Osteoblast (primary cell): ENCODE data around the gene GFOD2. TPM values are rescaled to one million over a fixed set of nuclear protein-coding genes. Genes with fewer than 3 reads are reported as not detected.
"Not testable (repeated sequence)": the region's sequence is repeated elsewhere in the genome, so short reads cannot be mapped to it uniquely, and the experiment has no call there.

ENCODE experiments used
- DNase-seq: peaks from one replicate; pipeline ENCODE4 v3.0.0; 2011; ENCODE audit warnings: low spot score, mixed read lengths; ENCODE audit not compliant: insufficient read length; ENCODE audit errors: missing footprints
- H2AFZ ChIP-seq: 2 replicates; pipeline ENCODE4 v1.6.0; 2011; ENCODE audit warnings: mild to moderate bottlenecking, low read length
- H3K27ac ChIP-seq: 2 replicates; pipeline ENCODE4 v1.5.1; 2011; ENCODE audit warnings: mild to moderate bottlenecking, low read depth, low read length, moderate library complexity
- H3K27me3 ChIP-seq: 2 replicates; pipeline ENCODE4 v1.6.0; 2012; ENCODE audit warnings: mild to moderate bottlenecking, control low read depth, inconsistent platforms, low read length, moderate library complexity; ENCODE audit not compliant: insufficient read depth
- H3K36me3 ChIP-seq: 2 replicates; pipeline ENCODE4 v1.5.1; 2011; ENCODE audit warnings: mild to moderate bottlenecking, low read length, control low read depth, moderate library complexity; ENCODE audit not compliant: insufficient read depth
- H3K4me1 ChIP-seq: 2 replicates; pipeline ENCODE4 v1.5.1; 2011; ENCODE audit warnings: mild to moderate bottlenecking, low read length, control low read depth, moderate library complexity; ENCODE audit not compliant: insufficient read depth
- H3K4me2 ChIP-seq: 2 replicates; pipeline ENCODE4 v1.6.0; 2011; ENCODE audit warnings: mild to moderate bottlenecking, low read length; ENCODE audit not compliant: insufficient read depth
- H3K4me3 ChIP-seq: fragments of 200-600 bp; sonication (generic); 3 replicates; pipeline ENCODE4 v1.5.1; 2012; ENCODE audit warnings: mild to moderate bottlenecking, low read length, inconsistent platforms; ENCODE audit not compliant: insufficient read depth
- H3K79me2 ChIP-seq: 2 replicates; pipeline ENCODE4 v1.6.0; 2012; ENCODE audit warnings: mild to moderate bottlenecking, low read length, control low read depth, inconsistent platforms; ENCODE audit not compliant: insufficient read depth
- H3K9me3 ChIP-seq: 2 replicates; pipeline ENCODE4 v1.5.1; 2011; ENCODE audit warnings: low read depth, low read length, control low read depth
- H4K20me1 ChIP-seq: 2 replicates; pipeline ENCODE4 v1.6.0; 2012; ENCODE audit warnings: mild to moderate bottlenecking, low read length, control low read depth; ENCODE audit not compliant: insufficient read depth
- CTCF ChIP-seq: IDR thresholded peaks from 2 replicates; pipeline ENCODE4 v1.5.1; 2011; ENCODE audit warnings: mild to moderate bottlenecking, low read depth, low read length, moderate library complexity; ENCODE audit errors: extremely low read depth
- total RNA-seq: library from RNA; depleted of rRNA; stranded (reverse); fragments of >200 nt; gene quantifications from 2 replicates; pipeline ENCODE4 v1.2.3, GENCODE V29; 2012

GFOD2 gene
- total RNA-seq, 1 donor = 15.9 TPM

DNA sequence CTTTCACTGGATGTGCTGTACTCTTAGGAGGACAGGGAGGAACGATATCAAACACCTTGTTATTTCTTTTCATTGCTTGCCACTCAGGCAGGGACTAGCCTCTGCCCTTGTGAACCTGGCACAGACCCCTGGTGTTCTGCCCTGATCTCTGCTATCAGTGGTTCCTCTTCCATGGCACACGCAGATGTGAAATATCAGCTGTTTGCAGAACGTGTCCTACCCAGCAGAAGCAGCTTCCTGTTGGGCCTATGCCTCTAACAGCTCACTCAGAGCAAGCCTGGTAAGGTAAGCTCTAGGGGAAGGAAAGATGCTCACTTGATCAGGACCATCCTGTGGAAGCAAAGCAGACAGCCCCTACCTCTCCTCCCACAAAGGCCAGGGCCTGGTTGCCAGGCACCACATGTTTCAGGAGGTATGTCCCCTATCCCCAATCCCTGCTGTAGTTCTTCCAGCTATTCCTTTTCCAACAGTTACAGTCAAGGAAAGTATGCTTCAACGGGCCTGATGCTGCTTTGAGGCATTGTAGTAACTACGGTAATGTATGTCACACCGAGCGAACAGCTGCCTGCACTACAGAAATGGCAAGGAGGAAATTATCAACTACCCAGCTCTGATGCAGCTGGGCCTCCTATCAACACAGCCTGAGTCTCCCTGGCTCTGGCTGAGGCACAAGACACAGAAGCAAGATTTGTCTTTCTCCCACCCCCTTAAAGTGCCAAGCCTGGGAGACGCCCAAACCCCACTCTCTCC lies 41.3 kb upstream of the GFOD2 start:
- H4K20me1 ChIP-seq = peaks cover 8% of the 10 kb centered on the region
- no peaks in the 10 kb centered on the region for H3K79me2 ChIP-seq
- no peak overlapping the region for H3K4me2 ChIP-seq
- TF ChIP-seq CTCF = no peak
- no peak overlapping the region for H3K4me3 ChIP-seq
- no peaks in the 10 kb centered on the region for H3K9me3 ChIP-seq
- DNase-seq = no peak
- no peak overlapping the region for H2AFZ ChIP-seq
- H3K27ac ChIP-seq = no peak overlapping the region
- no peaks in the 10 kb centered on the region for H3K27me3 ChIP-seq
- H3K36me3 ChIP-seq = no peaks in the 10 kb centered on the region
- H3K4me1 ChIP-seq = no peaks in the 10 kb centered on the region

- Histone ChIP-seq H3K4me1 (no peaks in the 10 kb centered on the region), H2AFZ (no peak overlapping the region), H3K27ac (no peak overlapping the region), H3K36me3 (no peaks in the 10 kb centered on the region), H3K4me3 (no peak overlapping the region), H3K4me2 (no peak overlapping the region), H3K79me2 (no peaks in the 10 kb centered on the region), H3K9me3 (no peaks in the 10 kb centered on the region), H3K27me3 (no peaks in the 10 kb centered on the region), H4K20me1 (peaks cover 8% of the 10 kb centered on the region)
- DNase-seq = no peak
- no peak for TF ChIP-seq CTCF
Measured at GRCh38 chr16:67758966-67759365, 39.9 kb upstream of the GFOD2 start.

DNA sequence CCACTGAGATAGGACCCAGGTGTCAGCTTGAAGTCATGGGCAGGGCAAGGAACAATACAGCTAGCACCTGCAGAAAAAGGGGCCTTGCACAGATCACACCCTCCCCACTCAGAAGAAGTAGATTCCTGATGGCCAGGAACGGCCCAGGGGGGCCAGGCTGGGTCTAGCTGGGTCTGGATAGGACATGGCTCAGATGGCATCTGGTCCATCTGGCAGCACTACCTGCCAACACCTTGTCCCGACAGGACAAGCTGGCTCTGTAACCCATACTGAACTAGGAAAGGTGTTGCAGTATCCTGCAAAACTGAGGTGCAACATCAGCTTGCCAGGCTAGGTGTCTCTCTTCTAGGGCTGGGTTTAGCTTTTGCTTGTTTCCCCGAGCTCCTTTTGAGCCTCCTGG lies 38.9 kb upstream of the GFOD2 start:
- Histone ChIP-seq H3K9me3 (no peaks in the 10 kb centered on the region), H3K4me2 (no peak overlapping the region)
- no peak for TF ChIP-seq CTCF

GRCh38 chr16:67752641-67753040 lies 33.5 kb upstream of the GFOD2 start:
- no peak for DNase-seq

More for the DNA sequence above, 38.9 kb upstream of the GFOD2 start:
- Histone ChIP-seq H3K36me3 (no peaks in the 10 kb centered on the region), H3K27ac (no peak overlapping the region), H4K20me1 (peaks cover 6% of the 10 kb centered on the region), H3K4me3 (no peak overlapping the region), H3K4me1 (no peaks in the 10 kb centered on the region), H3K27me3 (no peaks in the 10 kb centered on the region), H2AFZ (no peak overlapping the region), H3K79me2 (no peaks in the 10 kb centered on the region)
- DNase-seq = no peak

DNA sequence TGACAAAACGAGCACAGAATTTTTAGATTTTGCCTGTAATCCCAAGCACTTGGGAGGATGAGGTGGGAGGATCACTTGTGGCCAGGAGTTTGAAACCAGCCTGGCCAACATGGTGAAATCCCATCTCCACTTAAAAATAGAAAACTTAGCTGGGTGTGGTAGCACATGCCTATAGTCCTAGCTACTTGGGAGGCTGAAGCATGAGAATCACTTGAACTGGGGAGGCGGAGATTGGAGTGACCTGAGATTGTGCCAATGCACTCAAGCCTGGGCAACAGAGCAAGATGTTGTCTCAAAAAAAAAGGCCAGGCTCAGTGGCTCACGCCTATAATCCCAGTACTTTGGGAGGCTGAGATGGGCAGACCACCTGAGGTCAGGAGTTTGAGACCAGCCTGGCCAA lies 32.2 kb upstream of the GFOD2 start:
- H3K4me1 ChIP-seq, H3K36me3 ChIP-seq, H3K79me2 ChIP-seq, H3K4me3 ChIP-seq, H3K9me3 ChIP-seq, H2AFZ ChIP-seq, H3K4me2 ChIP-seq, H3K27ac ChIP-seq, DNase-seq, H4K20me1 ChIP-seq, H3K27me3 ChIP-seq: not testable (repeated sequence)

More at GRCh38 chr16:67752641-67753040, 33.5 kb upstream of the GFOD2 start:
- H3K4me1 ChIP-seq = no peaks in the 10 kb centered on the region
- H3K4me3 ChIP-seq = no peak overlapping the region
- H4K20me1 ChIP-seq = peaks cover 3% of the 10 kb centered on the region
- H2AFZ ChIP-seq = no peak overlapping the region
- H3K79me2 ChIP-seq = no peaks in the 10 kb centered on the region
- no peak overlapping the region for H3K4me2 ChIP-seq
- H3K27me3 ChIP-seq = no peaks in the 10 kb centered on the region
- no peaks in the 10 kb centered on the region for H3K36me3 ChIP-seq
- no peak overlapping the region for H3K27ac ChIP-seq
- no peaks in the 10 kb centered on the region for H3K9me3 ChIP-seq
- TF ChIP-seq CTCF = no peak
